GM10248 (cell line): ENCODE results near the gene ARFGEF3.

Experiments
- CTCF ChIA-PET: fragments of 300-600 bp; sonication (Branson Sonifier 250); formaldehyde crosslinking; extraction: SDS; loops from one replicate; lab custom pipeline; 2021; ENCODE audit warnings: antibody characterized with exemption; lab: Yijun Ruan, JAX
- POLR2A ChIA-PET: fragments of 350-650 bp; sonication (Branson Sonifier 250); formaldehyde crosslinking; extraction: SDS; loops from one replicate; lab custom pipeline; 2020; ENCODE audit warnings: antibody characterized with exemption; lab: Yijun Ruan, JAX
- DNase-seq: peaks from one replicate; pipeline ENCODE4 v3.0.0; 2012; ENCODE audit errors: extremely low spot score
- CTCF ChIP-seq: IDR thresholded peaks from 2 replicates; pipeline ENCODE4 v1.5.1; 2012; ENCODE audit warnings: mild to moderate bottlenecking, low read depth; ENCODE audit errors: extremely low read depth, missing control alignments, control extremely low read depth

The ARFGEF3 gene

GRCh38 chr6:138161338-138162110 lies at the start of gene ARFGEF3:
ARFGEF3 (plus strand) TSS chr6:138161939; CDS start chr6:138162087, 148 bp downstream.
- CTCF ChIA-PET = no interaction called here
- POLR2A ChIA-PET = no interaction called here
- DNase-seq = peak; percentile 60
- no peak for TF ChIP-seq CTCF

- POLR2A ChIA-PET = no interaction called here
- TF ChIP-seq CTCF = no peak
- DNase-seq = no peak
- CTCF ChIA-PET = interaction anchor here (1.2 to 6.2 kb wide), 6 partner anchors 11 to 405 kb away, joined by 3 to 105 read pairs (median 30); no protein-coding TSS in a partner anchor
Measured at GRCh38 chr6:138113588-138114210, 48.0 kb upstream of the ARFGEF3 start.

- ChIA-PET CTCF (interaction anchor here (0.6 to 6.2 kb wide), 29 partner anchors 9 to 650 kb away, joined by 3 to 105 read pairs (median 8); partner anchors contain the start of gene HEBP2), POLR2A (no interaction called here)
Measured at GRCh38 chr6:138115201-138115600, 46.5 kb upstream of the ARFGEF3 start.

GRCh38 chr6:138115877-138116660 lies 45.7 kb upstream of the ARFGEF3 start:
- CTCF ChIA-PET = interaction anchor here (0.6 to 6.2 kb wide), 43 partner anchors 8 to 649 kb away, joined by 3 to 105 read pairs (median 7); partner anchors contain the start of gene HEBP2
- DNase-seq = peak; percentile 61
- TF ChIP-seq CTCF = peak; percentile 51
- POLR2A ChIA-PET = no interaction called here

More at GRCh38 chr6:138115201-138115600, 46.5 kb upstream of the ARFGEF3 start:
- no peak for DNase-seq
- TF ChIP-seq CTCF = no peak

GRCh38 chr6:138116661-138116999 lies 45.1 kb upstream of the ARFGEF3 start:
- TF ChIP-seq CTCF = no peak
- DNase-seq = no peak
- POLR2A ChIA-PET = no interaction called here
- CTCF ChIA-PET = interaction anchor here (0.8 to 6.2 kb wide), 37 partner anchors 8 to 649 kb away, joined by 3 to 105 read pairs (median 7); partner anchors contain the start of gene HEBP2
